ENCODE measurements around the gene THSD4. TPM values are rescaled to one million over a fixed set of nuclear protein-coding genes. Genes with fewer than 3 reads are reported as not detected.

The THSD4 gene
- total RNA-seq, 1 donor, result 15.6 TPM

- Histone ChIP-seq H2AFZ (ENCODE audit: low read length) (no peak overlapping the region), H3K4me1 (ENCODE audit: insufficient read depth, low read length) (peaks cover 28% of the 10 kb centered on the region), H3K79me2 (ENCODE audit: insufficient read depth, low read length) (no peaks in the 10 kb centered on the region), H4K20me1 (ENCODE audit: insufficient read depth, low read length) (no peaks in the 10 kb centered on the region), H3K9me3 (ENCODE audit: low read depth, low read length) (no peaks in the 10 kb centered on the region), H3K4me2 (ENCODE audit: insufficient read depth, low read length) (no peak overlapping the region), H3K36me3 (ENCODE audit: insufficient read depth, low read length) (no peaks in the 10 kb centered on the region), H3K27ac (ENCODE audit: low read depth, low read length) (peak overlapping the region; percentile 13), H3K27me3 (ENCODE audit: insufficient read depth, low read length) (no peaks in the 10 kb centered on the region), H3K4me3 (ENCODE audit: insufficient read depth, low read length) (no peak overlapping the region)
- TF ChIP-seq, protein P1, sequence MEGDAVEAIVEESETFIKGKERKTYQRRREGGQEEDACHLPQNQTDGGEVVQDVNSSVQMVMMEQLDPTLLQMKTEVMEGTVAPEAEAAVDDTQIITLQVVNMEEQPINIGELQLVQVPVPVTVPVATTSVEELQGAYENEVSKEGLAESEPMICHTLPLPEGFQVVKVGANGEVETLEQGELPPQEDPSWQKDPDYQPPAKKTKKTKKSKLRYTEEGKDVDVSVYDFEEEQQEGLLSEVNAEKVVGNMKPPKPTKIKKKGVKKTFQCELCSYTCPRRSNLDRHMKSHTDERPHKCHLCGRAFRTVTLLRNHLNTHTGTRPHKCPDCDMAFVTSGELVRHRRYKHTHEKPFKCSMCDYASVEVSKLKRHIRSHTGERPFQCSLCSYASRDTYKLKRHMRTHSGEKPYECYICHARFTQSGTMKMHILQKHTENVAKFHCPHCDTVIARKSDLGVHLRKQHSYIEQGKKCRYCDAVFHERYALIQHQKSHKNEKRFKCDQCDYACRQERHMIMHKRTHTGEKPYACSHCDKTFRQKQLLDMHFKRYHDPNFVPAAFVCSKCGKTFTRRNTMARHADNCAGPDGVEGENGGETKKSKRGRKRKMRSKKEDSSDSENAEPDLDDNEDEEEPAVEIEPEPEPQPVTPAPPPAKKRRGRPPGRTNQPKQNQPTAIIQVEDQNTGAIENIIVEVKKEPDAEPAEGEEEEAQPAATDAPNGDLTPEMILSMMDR (IDR thresholded peaks at IDR 0.05; ENCODE audit: extremely low read depth, low read depth, low read length), result no peak
- no peak for DNase-seq (ENCODE audit: insufficient read length, low spot score, missing footprints)
Measured at GRCh38 chr15:71328453-71328852, 213.2 kb downstream of the THSD4 start.

DNA sequence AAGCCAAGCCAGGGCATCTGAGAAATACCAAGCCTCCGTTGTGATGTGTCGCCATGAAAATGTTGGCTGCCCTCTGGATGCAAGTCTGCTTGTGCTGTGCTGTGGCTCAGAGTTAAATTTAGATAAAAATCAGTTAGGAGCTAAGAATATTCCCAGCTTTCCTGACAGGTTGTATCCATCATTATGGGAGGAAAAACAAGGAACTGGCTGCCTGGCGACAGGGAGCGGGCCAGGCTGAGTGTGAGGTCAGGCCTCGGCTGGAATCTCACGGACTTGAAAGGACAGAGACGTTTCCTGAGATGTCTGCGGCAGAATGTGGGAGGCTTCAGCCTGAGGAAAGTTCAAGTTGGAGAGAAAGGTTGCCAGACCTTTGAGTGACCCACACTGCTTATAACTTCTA, 213.8 kb downstream of the THSD4 start:
- TF ChIP-seq, protein P1 (IDR thresholded peaks at IDR 0.05; ENCODE audit: extremely low read depth, low read depth, low read length), result no peak
- peaks cover 34% of the 10 kb centered on the region for H3K4me1 ChIP-seq (ENCODE audit: insufficient read depth, low read length)
- H3K79me2 ChIP-seq (ENCODE audit: insufficient read depth, low read length), result no peaks in the 10 kb centered on the region
- H3K4me2 ChIP-seq (ENCODE audit: insufficient read depth, low read length), result no peak overlapping the region
- H3K36me3 ChIP-seq (ENCODE audit: insufficient read depth, low read length), result no peaks in the 10 kb centered on the region
- H3K27ac ChIP-seq (ENCODE audit: low read depth, low read length), result peak overlapping the region; percentile 56
- no peak overlapping the region for H2AFZ ChIP-seq (ENCODE audit: low read length)
- H3K9me3 ChIP-seq (ENCODE audit: low read depth, low read length), result no peaks in the 10 kb centered on the region
- H4K20me1 ChIP-seq (ENCODE audit: insufficient read depth, low read length), result no peaks in the 10 kb centered on the region
- H3K4me3 ChIP-seq (ENCODE audit: insufficient read depth, low read length), result no peak overlapping the region
- no peaks in the 10 kb centered on the region for H3K27me3 ChIP-seq (ENCODE audit: insufficient read depth, low read length)
- DNase-seq (ENCODE audit: insufficient read length, low spot score, missing footprints), result no peak

GRCh38 chr15:71329497-71330260, 214.4 kb downstream of the THSD4 start:
- Histone ChIP-seq H3K4me2 (ENCODE audit: insufficient read depth, low read length) (no peak overlapping the region), H3K36me3 (ENCODE audit: insufficient read depth, low read length) (no peaks in the 10 kb centered on the region), H3K4me1 (ENCODE audit: insufficient read depth, low read length) (peaks cover 40% of the 10 kb centered on the region), H2AFZ (ENCODE audit: low read length) (no peak overlapping the region), H4K20me1 (ENCODE audit: insufficient read depth, low read length) (no peaks in the 10 kb centered on the region), H3K27ac (ENCODE audit: low read depth, low read length) (peak overlapping the region; percentile 56), H3K79me2 (ENCODE audit: insufficient read depth, low read length) (no peaks in the 10 kb centered on the region), H3K27me3 (ENCODE audit: insufficient read depth, low read length) (no peaks in the 10 kb centered on the region), H3K9me3 (ENCODE audit: low read depth, low read length) (no peaks in the 10 kb centered on the region), H3K4me3 (ENCODE audit: insufficient read depth, low read length) (no peak overlapping the region)
- TF ChIP-seq, protein P1 (IDR thresholded peaks at IDR 0.05; ENCODE audit: extremely low read depth, low read depth, low read length), result no peak
- DNase-seq (ENCODE audit: insufficient read length, low spot score, missing footprints), result no peak

- TF ChIP-seq, protein P1 (IDR thresholded peaks at IDR 0.05; ENCODE audit: extremely low read depth, low read depth, low read length), result no peak
- H3K36me3 ChIP-seq (ENCODE audit: insufficient read depth, low read length), result no peaks in the 10 kb centered on the region
- no peak overlapping the region for H3K27ac ChIP-seq (ENCODE audit: low read depth, low read length)
- no peak overlapping the region for H3K4me2 ChIP-seq (ENCODE audit: insufficient read depth, low read length)
- no peaks in the 10 kb centered on the region for H3K79me2 ChIP-seq (ENCODE audit: insufficient read depth, low read length)
- H4K20me1 ChIP-seq (ENCODE audit: insufficient read depth, low read length), result no peaks in the 10 kb centered on the region
- DNase-seq (ENCODE audit: insufficient read length, low spot score, missing footprints), result no peak
- H3K4me1 ChIP-seq (ENCODE audit: insufficient read depth, low read length), result peaks cover 38% of the 10 kb centered on the region
- H3K27me3 ChIP-seq (ENCODE audit: insufficient read depth, low read length), result no peaks in the 10 kb centered on the region
- H3K4me3 ChIP-seq (ENCODE audit: insufficient read depth, low read length), result no peak overlapping the region
- no peak overlapping the region for H2AFZ ChIP-seq (ENCODE audit: low read length)
- H3K9me3 ChIP-seq (ENCODE audit: low read depth, low read length), result no peaks in the 10 kb centered on the region
Measured at GRCh38 chr15:71330638-71331162, 215.4 kb downstream of the THSD4 start.
